Measurements from ENCODE around the gene ART3. TPM values are rescaled to one million over a fixed set of nuclear protein-coding genes. Genes with fewer than 3 reads are reported as not detected.
A peak's percentile ranks its signal among the peaks of the same experiment; 100 is the strongest.
"Not testable (repeated sequence)": the region's sequence is repeated elsewhere in the genome, so short reads cannot be mapped to it uniquely, and the experiment has no call there.

The ART3 gene
- total RNA-seq, 2 experiments from 2014 or later = not detected

DNA sequence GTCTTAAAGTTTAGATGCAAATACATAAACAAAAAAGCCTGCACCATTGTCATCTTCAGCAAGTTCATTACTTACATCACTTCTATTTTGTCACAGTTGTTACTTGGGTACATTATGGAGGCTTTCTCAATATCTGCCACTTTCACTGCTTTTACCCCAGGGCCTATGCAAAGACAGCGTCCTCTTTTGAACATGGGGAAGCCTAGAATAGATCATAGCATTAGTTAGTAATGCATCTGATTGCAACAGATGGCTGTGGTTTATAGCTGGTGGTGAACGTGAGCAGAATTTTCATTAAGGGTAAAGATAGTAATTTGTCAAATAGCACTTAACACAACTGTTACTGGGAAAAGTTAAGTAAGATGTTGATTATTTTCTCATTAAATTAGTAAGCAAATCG is 39.4 kb upstream of the ART3 start:
- Histone ChIP-seq H3K27me3 (ENCODE audit: control insufficient read depth in 1 of 2, insufficient read depth in 2 of 2, low read length in 2 of 2) (no peaks in the 10 kb centered on the region), H3K4me1 (ENCODE audit: insufficient read depth, low read length) (no peaks in the 10 kb centered on the region), H3K36me3 (ENCODE audit: insufficient read depth, low read length) (no peaks in the 10 kb centered on the region), H3K9me3 (ENCODE audit: control insufficient read depth in 1 of 2, insufficient read depth in 1 of 2, low read length in 2 of 2) (no peaks in the 10 kb centered on the region), H3K27ac (ENCODE audit: low read depth in 1 of 2, low read length in 2 of 2) (no peak overlapping the region), H3K4me3 (ENCODE audit: low read length) (no peak overlapping the region)
- Mint-ChIP-seq H3K4me3 (no peak overlapping the region), H3K27ac (no peak overlapping the region), H3K9me3 (no peaks in the 10 kb centered on the region), H3K4me1 (ENCODE audit: low read depth) (no peaks in the 10 kb centered on the region), H3K27me3 (no peaks in the 10 kb centered on the region), H3K36me3 (ENCODE audit: low read depth) (no peaks in the 10 kb centered on the region)
- ATAC-seq (ENCODE audit: poor library complexity) (no peak), DNase-seq (peak in 2 of 14 experiments; percentile 7 to 19)
- ChIA-PET CTCF (interaction anchor here (0.5 kb wide), 1 partner anchor 188 kb away, joined by 3 read pairs; no protein-coding TSS in a partner anchor), POLR2A (no interaction called here)
- intact Hi-C loops (cut with DNase I, micrococcal nuclease) = no loop called here
- TF ChIP-seq, protein P1, sequence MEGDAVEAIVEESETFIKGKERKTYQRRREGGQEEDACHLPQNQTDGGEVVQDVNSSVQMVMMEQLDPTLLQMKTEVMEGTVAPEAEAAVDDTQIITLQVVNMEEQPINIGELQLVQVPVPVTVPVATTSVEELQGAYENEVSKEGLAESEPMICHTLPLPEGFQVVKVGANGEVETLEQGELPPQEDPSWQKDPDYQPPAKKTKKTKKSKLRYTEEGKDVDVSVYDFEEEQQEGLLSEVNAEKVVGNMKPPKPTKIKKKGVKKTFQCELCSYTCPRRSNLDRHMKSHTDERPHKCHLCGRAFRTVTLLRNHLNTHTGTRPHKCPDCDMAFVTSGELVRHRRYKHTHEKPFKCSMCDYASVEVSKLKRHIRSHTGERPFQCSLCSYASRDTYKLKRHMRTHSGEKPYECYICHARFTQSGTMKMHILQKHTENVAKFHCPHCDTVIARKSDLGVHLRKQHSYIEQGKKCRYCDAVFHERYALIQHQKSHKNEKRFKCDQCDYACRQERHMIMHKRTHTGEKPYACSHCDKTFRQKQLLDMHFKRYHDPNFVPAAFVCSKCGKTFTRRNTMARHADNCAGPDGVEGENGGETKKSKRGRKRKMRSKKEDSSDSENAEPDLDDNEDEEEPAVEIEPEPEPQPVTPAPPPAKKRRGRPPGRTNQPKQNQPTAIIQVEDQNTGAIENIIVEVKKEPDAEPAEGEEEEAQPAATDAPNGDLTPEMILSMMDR (IDR thresholded peaks at IDR 0.05) = no peak

DNA sequence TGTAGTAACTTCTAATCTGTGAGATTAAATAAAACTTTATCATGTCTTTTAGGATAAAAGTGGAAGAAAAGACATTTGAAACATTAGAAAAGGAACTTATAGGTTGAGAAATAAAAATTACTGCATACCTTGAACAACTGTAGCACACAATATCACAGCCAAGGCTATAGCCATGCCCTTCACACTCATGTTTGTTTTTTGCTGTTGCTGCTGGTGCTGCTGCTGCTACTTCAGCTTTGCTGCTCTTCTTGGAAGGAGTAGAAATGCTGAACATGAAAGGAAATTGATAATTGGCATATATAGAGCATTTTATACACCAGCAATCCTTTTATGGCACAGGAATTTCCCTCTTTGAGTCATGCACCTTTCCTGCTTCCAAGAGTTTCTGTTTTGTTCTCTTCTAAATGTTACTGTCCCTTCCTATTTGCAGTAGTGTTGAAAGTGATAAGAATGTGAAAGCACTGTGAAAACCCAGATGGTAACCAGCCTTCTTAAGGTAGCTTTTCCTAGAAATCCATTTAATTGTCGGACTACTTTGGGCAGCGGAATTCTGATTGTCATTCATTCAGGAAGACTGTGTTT is 38.6 kb upstream of the ART3 start, which contains the start of gene CXCL11:
TSS of gene CXCL11 (minus strand) at position 272 of the 582 bp plus-strand sequence. CDS start at position 189, 83 bp downstream.
- no peak for ATAC-seq (ENCODE audit: poor library complexity)
- Mint-ChIP-seq H3K9me3 (no peaks in the 10 kb centered on the region), H3K4me1 (ENCODE audit: low read depth) (no peaks in the 10 kb centered on the region), H3K4me3 (no peak within 1 kb of the TSS), H3K27ac (no peak within 1 kb of the TSS), H3K36me3 (ENCODE audit: low read depth) (no peaks in the 10 kb centered on the region), H3K27me3 (no peaks in the 10 kb centered on the region)
- Histone ChIP-seq H3K27ac (ENCODE audit: low read depth in 1 of 2, low read length in 2 of 2) (no peak within 1 kb of the TSS), H3K27me3 (ENCODE audit: control insufficient read depth in 1 of 2, insufficient read depth in 2 of 2, low read length in 2 of 2) (no peaks in the 10 kb centered on the region), H3K9me3 (ENCODE audit: control insufficient read depth in 1 of 2, insufficient read depth in 1 of 2, low read length in 2 of 2) (no peaks in the 10 kb centered on the region), H3K4me1 (ENCODE audit: insufficient read depth, low read length) (no peaks in the 10 kb centered on the region), H3K36me3 (ENCODE audit: insufficient read depth, low read length) (no peaks in the 10 kb centered on the region), H3K4me3 (ENCODE audit: low read length) (no peak within 1 kb of the TSS)
- CTCF ChIA-PET = interaction anchor here (0.5 kb wide), 1 partner anchor 189 kb away, joined by 3 read pairs; no protein-coding TSS in a partner anchor
- TF ChIP-seq, protein P1 (IDR thresholded peaks at IDR 0.05) = no peak
- DNase-seq = no peak
- POLR2A ChIA-PET = interaction anchor here (1.1 kb wide), 1 partner anchor 11 kb away, joined by 3 read pairs; no protein-coding TSS in a partner anchor
- intact Hi-C loops (cut with DNase I, micrococcal nuclease) = no loop called here

DNA sequence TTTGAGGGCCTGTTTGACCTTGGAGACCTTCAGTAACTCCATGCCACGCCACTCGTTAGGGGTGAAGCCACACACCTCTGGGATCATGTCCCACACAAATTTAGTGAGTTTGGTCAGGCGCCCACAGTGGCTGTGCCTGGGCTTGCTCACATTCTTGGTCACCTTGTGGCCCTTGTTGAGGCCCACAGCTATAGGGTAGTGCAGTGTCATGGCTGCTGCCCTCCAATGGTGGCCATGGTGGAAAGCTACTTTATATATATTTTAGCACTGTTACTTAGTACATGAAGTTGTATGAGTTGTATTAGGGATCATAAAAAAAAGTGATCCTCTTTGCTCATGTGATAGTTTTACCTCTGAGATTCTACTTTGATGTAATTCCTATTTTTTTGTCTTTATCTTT is 37.7 kb upstream of the ART3 start:
- no peaks in the 10 kb centered on the region for H3K36me3 ChIP-seq (ENCODE audit: insufficient read depth, low read length)
- TF ChIP-seq, protein P1 (IDR thresholded peaks at IDR 0.05) = no peak
- intact Hi-C loops (cut with DNase I, micrococcal nuclease) = no loop called here
- Mint-ChIP-seq H3K27me3 (no peaks in the 10 kb centered on the region), H3K36me3 (ENCODE audit: low read depth) (no peaks in the 10 kb centered on the region), H3K4me1 (ENCODE audit: low read depth) (no peaks in the 10 kb centered on the region), H3K27ac (no peak overlapping the region), H3K9me3 (no peaks in the 10 kb centered on the region), H3K4me3 (no peak overlapping the region)
- POLR2A ChIA-PET = no interaction called here
- H3K27ac ChIP-seq (ENCODE audit: low read depth in 1 of 2, low read length in 2 of 2) = no peak overlapping the region
- H3K27me3 ChIP-seq (ENCODE audit: control insufficient read depth in 1 of 2, insufficient read depth in 2 of 2, low read length in 2 of 2) = peaks cover 0 to 2% of the 10 kb centered on the region in 2 experiments
- no peak for ATAC-seq (ENCODE audit: poor library complexity)
- H3K4me1 ChIP-seq (ENCODE audit: insufficient read depth, low read length) = no peaks in the 10 kb centered on the region
- DNase-seq = no peak
- H3K4me3 ChIP-seq (ENCODE audit: low read length) = no peak overlapping the region
- no peaks in the 10 kb centered on the region for H3K9me3 ChIP-seq (ENCODE audit: control insufficient read depth in 1 of 2, insufficient read depth in 1 of 2, low read length in 2 of 2)
- CTCF ChIA-PET = no interaction called here

DNA sequence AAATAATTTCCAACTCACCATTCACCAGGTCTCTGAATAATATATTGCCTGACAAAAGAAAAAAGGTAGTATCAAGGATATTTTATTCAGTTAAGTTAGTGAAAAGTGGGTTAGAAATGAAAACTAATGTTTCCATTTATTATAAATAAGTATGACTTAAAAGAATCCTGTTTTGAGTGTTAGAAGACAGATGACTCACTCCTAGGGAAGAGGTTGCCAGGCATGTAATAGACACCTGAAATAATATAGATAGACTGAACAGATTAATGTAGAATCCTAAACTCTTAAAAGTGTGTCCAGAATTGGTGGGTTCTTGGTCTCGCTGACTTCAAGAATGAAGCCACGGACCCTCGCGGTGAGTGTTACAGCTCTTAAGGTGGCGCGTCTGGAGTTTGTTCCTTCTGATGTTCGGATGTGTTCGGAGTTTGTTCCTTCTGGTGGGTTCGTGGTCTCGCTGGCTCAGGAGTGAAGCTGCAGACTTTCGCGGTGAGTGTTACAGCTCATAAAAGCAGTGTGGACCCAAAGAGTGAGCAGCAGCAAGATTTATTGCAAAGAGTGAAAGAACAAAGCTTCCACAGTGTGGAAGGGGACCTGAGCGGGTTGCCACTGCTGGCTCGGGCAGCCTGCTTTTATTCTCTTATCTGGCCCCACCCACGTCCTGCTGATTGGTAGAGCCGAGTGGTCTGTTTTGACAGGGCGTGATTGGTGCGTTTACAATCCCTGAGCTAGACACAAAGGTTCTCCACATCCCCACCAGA is 32.1 kb upstream of the ART3 start:
- H3K27ac Mint-ChIP-seq; POLR2A ChIA-PET; ATAC-seq (ENCODE audit: poor library complexity); intact Hi-C loops (cut with DNase I, micrococcal nuclease); CTCF ChIA-PET; H3K27me3 Mint-ChIP-seq; H3K4me3 ChIP-seq (ENCODE audit: low read length); H3K4me1 Mint-ChIP-seq (ENCODE audit: low read depth); H3K36me3 Mint-ChIP-seq (ENCODE audit: low read depth); H3K27me3 ChIP-seq (ENCODE audit: control insufficient read depth in 1 of 2, insufficient read depth in 2 of 2, low read length in 2 of 2); H3K4me1 ChIP-seq (ENCODE audit: insufficient read depth, low read length); H3K4me3 Mint-ChIP-seq; H3K36me3 ChIP-seq (ENCODE audit: insufficient read depth, low read length); H3K27ac ChIP-seq (ENCODE audit: low read depth in 1 of 2, low read length in 2 of 2); H3K9me3 ChIP-seq (ENCODE audit: control insufficient read depth in 1 of 2, insufficient read depth in 1 of 2, low read length in 2 of 2); H3K9me3 Mint-ChIP-seq: not testable (repeated sequence)
- peak in 1 of 14 experiments; percentile 19 for DNase-seq

DNA sequence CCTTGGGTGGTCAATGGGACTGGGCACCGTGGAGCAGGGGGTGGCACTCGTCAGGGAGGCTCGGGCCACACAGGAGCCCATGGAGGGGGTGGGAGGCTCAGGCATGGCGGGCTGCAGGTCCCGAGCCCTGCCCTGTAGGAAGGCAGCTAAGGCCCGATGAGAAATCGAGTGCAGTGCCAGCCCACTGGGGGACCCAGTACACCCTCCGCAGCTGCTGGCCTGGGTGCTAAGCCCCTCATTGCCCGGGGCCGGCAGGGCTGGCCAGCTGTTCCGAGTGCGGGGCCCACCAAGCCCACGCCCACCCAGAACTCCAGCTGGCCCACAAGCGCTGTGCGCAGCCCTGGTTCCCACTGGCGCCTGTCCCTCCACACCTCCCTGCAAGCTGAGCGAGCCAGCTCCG is 31.2 kb upstream of the ART3 start:
- intact Hi-C loops (cut with DNase I, micrococcal nuclease); CTCF ChIA-PET; H3K27ac Mint-ChIP-seq; H3K4me3 ChIP-seq (ENCODE audit: low read length); DNase-seq; H3K9me3 Mint-ChIP-seq; H3K27me3 ChIP-seq (ENCODE audit: control insufficient read depth in 1 of 2, insufficient read depth in 2 of 2, low read length in 2 of 2); H3K4me1 Mint-ChIP-seq (ENCODE audit: low read depth); H3K9me3 ChIP-seq (ENCODE audit: control insufficient read depth in 1 of 2, insufficient read depth in 1 of 2, low read length in 2 of 2); ATAC-seq (ENCODE audit: poor library complexity); H3K27ac ChIP-seq (ENCODE audit: low read depth in 1 of 2, low read length in 2 of 2); H3K36me3 Mint-ChIP-seq (ENCODE audit: low read depth); H3K4me1 ChIP-seq (ENCODE audit: insufficient read depth, low read length); POLR2A ChIA-PET; H3K4me3 Mint-ChIP-seq; H3K36me3 ChIP-seq (ENCODE audit: insufficient read depth, low read length); H3K27me3 Mint-ChIP-seq: not testable (repeated sequence)

Measured in CD4-positive, alpha-beta T cell (primary cell).